ENCODE measurements around the gene KLHL22. TPM values are rescaled to one million over a fixed set of nuclear protein-coding genes. Genes with fewer than 3 reads are reported as not detected.

The KLHL22 gene
- total and polyA plus RNA-seq, 2 of the 13 experiments (the other 11 are each of a cell fraction or from before 2014, with no cell fraction given), result 10.9 to 14.8 TPM

- TF ChIP-seq LRRFIP1 (CRISPR knock-in tag; conservative IDR thresholded peaks at IDR 0.05) (no peak), SCMH1 (CRISPR knock-in tag; IDR thresholded peaks at IDR 0.05; ENCODE audit: borderline replicate concordance) (no peak), CEBPG (CRISPR knock-in tag; IDR thresholded peaks at IDR 0.05) (no peak)
These were observed 69.9 kb downstream of the KLHL22 start (continued) for GRCh38 chr22:20425566-20426258.

- Histone ChIP-seq H3K4me2 (ENCODE audit: low read depth, low read length) (no peak overlapping the region), H4K20me1 (ENCODE audit: insufficient read depth, low read length) (no peaks in the 10 kb centered on the region), H3K27ac (ENCODE audit: extremely low read length, insufficient read depth, low read length) (no peak overlapping the region), H3K9me3 (ENCODE audit: low read length) (no peaks in the 10 kb centered on the region), H3K9ac (ENCODE audit: insufficient read depth, low read depth, low read length) (no peak overlapping the region), H3K79me2 (ENCODE audit: insufficient read depth, low read length) (no peaks in the 10 kb centered on the region), H2AFZ (ENCODE audit: low read length) (no peak overlapping the region), H3K27me3 (ENCODE audit: control insufficient read depth in 1 of 2, insufficient read depth in 2 of 2, low read length in 2 of 2) (no peaks in the 10 kb centered on the region), H3K4me3 (replicated peaks in 1 of 3; ENCODE audit: insufficient read depth in 1 of 3, low read depth in 2 of 3, low read length in 3 of 3) (no peak overlapping the region), H3K36me3 (replicated peaks in 1 of 2; ENCODE audit: control insufficient read depth in 1 of 2, insufficient read depth in 2 of 2, low read length in 2 of 2) (peaks cover 8 to 11% of the 10 kb centered on the region in 2 experiments; a peak in 4 of 5 replicates), H3K4me1 (ENCODE audit: insufficient read depth, low read length) (peaks cover 36% of the 10 kb centered on the region)
- WGBS (ENCODE audit: low lambda C conversion rate), result over 99% methylated on average over 36 of the region's 59 CpGs
- BruUV-seq (replicated peaks), result no TSS peak
- ChIA-PET POLR2A (no interaction called here), CTCF (ENCODE audit: low intra/inter-chr PET ratio, low total read pairs) (no interaction called here)
- ATAC-seq, result no peak
- intact Hi-C loops (cut with micrococcal nuclease; ENCODE audit: unreplicated experiment), result loop anchor here (10.0 kb wide), 1 partner anchor 70 kb away; the partner anchor contains the start of gene KLHL22
- TF ChIP-seq SATB2 (CRISPR knock-in tag; IDR thresholded peaks at IDR 0.05) (no peak), RBFOX2 (IDR thresholded peaks at IDR 0.05; ENCODE audit: low read depth, low read length) (0 out of 2 replicates have a peak, but pooled peaks have one; percentile 4), ZNF564 (CRISPR knock-in tag; IDR thresholded peaks at IDR 0.05) (no peak), AGO2 (optimal IDR thresholded peaks at IDR 0.05; ENCODE audit: low read depth, low read length) (peak; percentile 32), ZNF17 (CRISPR knock-in tag; IDR thresholded peaks at IDR 0.05) (no peak), ZNF251 (CRISPR knock-in tag; IDR thresholded peaks at IDR 0.05) (no peak), HNF4A (CRISPR knock-in tag; IDR thresholded peaks at IDR 0.05) (no peak), ZNF512 (CRISPR knock-in tag; IDR thresholded peaks at IDR 0.05) (no peak), ZBTB33 (CRISPR knock-in tag; IDR thresholded peaks at IDR 0.05) (peak; percentile 71; the same call in 1 of the 2 replicates)
- in situ Hi-C loops (cut with HindIII; ENCODE audit: extremely low pct_ligation_motif_present, low pct_unique_long_range_greater_than_20kb), result loop anchor here (5.0 kb wide), 1 partner anchor 32 kb away; no protein-coding TSS in a partner anchor
- DNase-seq (ENCODE audit: low spot score), result no peak
- no peak for FAIRE-seq
These were observed 70.5 kb downstream of the KLHL22 start for GRCh38 chr22:20424932-20425565.

Data from HepG2 (cell line).